Activated T-cell treated with anti-CD3 and anti-CD28 coated beads for 4 hours (primary cell): ENCODE data around the gene CCND2.
"Not testable (repeated sequence)": the region's sequence is repeated elsewhere in the genome, so short reads cannot be mapped to it uniquely, and the experiment has no call there.

ENCODE experiments used
- DNase-seq: peaks from one replicate; pipeline ENCODE4 v3.0.0-alpha.2; 2020

CCND2 gene

GRCh38 chr12:4273652-4274395, at the start of gene CCND2:
CCND2 (plus strand) TSS chr12:4273762; CDS start chr12:4274041, 279 bp downstream.
- no peak for DNase-seq

GRCh38 chr12:4224206-4224889, 49.2 kb upstream of the CCND2 start:
- no peak for DNase-seq

- no peak for DNase-seq
These were observed 48.0 kb upstream of the CCND2 start for GRCh38 chr12:4225571-4225970.

GRCh38 chr12:4227046-4227445, 46.5 kb upstream of the CCND2 start:
- DNase-seq: no peak

GRCh38 chr12:4228122-4228580, 45.4 kb upstream of the CCND2 start:
- no peak for DNase-seq

GRCh38 chr12:4230526-4230925, 43.0 kb upstream of the CCND2 start:
- no peak for DNase-seq

- no peak for DNase-seq
These were observed 35.0 kb upstream of the CCND2 start for GRCh38 chr12:4238577-4238976.

GRCh38 chr12:4239746-4240145, 33.8 kb upstream of the CCND2 start:
- no peak for DNase-seq

GRCh38 chr12:4240161-4240783, 33.3 kb upstream of the CCND2 start:
- DNase-seq: no peak

GRCh38 chr12:4240981-4241380, 32.6 kb upstream of the CCND2 start:
- DNase-seq: no peak

- DNase-seq: no peak
These were observed 32.0 kb upstream of the CCND2 start for GRCh38 chr12:4241592-4241991.

GRCh38 chr12:4242595-4242994, 31.0 kb upstream of the CCND2 start:
- DNase-seq: no peak

GRCh38 chr12:4243091-4243490, 30.5 kb upstream of the CCND2 start:
- no peak for DNase-seq

- DNase-seq: not testable (repeated sequence)
These were observed 30.0 kb upstream of the CCND2 start for GRCh38 chr12:4243491-4244100.

GRCh38 chr12:4244868-4245267, 28.7 kb upstream of the CCND2 start:
- DNase-seq: no peak

GRCh38 chr12:4245446-4245845, 28.1 kb upstream of the CCND2 start:
- no peak for DNase-seq

- no peak for DNase-seq
These were observed 27.4 kb upstream of the CCND2 start for GRCh38 chr12:4246116-4246515.

GRCh38 chr12:4250691-4251090, 22.9 kb upstream of the CCND2 start:
- no peak for DNase-seq

- DNase-seq: no peak
These were observed 22.2 kb upstream of the CCND2 start for GRCh38 chr12:4251216-4251891.

- no peak for DNase-seq
These were observed 21.6 kb upstream of the CCND2 start for GRCh38 chr12:4251967-4252366.

GRCh38 chr12:4252601-4253000, 21.0 kb upstream of the CCND2 start:
- no peak for DNase-seq

GRCh38 chr12:4256043-4256826, 17.3 kb upstream of the CCND2 start:
- DNase-seq: no peak
